Caco-2 (cell line): Measurements from ENCODE around the gene IFNA6. TPM values are rescaled to one million over a fixed set of nuclear protein-coding genes. Genes with fewer than 3 reads are reported as not detected.

Experiments
- BruUV-seq: library from RNA; stranded (reverse); fragments of 400-500 nt; replicated peaks from 2 replicates; lab custom pipeline; 2021; lab: Mats Ljungman, UMichigan
- CTCF ChIA-PET: fragments of 300-600 bp; sonication (Branson Sonifier 250); formaldehyde crosslinking; loops from one replicate; lab custom pipeline; 2022; ENCODE audit warnings: antibody characterized with exemption; lab: Charles Lee
- POLR2A ChIA-PET: fragments of 300-600 bp; sonication (Branson Sonifier 250); formaldehyde crosslinking; loops from one replicate; lab custom pipeline; 2022; ENCODE audit warnings: antibody characterized with exemption; lab: Charles Lee
- DNase-seq, 2 experiments: peaks; one replicate each; pipeline versions ENCODE4 v3.0.0 to v3.0.0-alpha.2; 2020 to 2022
- H3K27me3 ChIP-seq: replicated peaks from 2 replicates; pipeline ENCODE4 v1.6.0; 2011; ENCODE audit warnings: low read length; ENCODE audit not compliant: control insufficient read depth, insufficient read depth
- H3K36me3 ChIP-seq: 2 replicates; pipeline ENCODE4 v1.5.1; 2011; ENCODE audit warnings: low read length; ENCODE audit not compliant: control insufficient read depth, insufficient read depth
- H3K4me1 ChIP-seq: fragments of 250-450 bp; sonication (Bioruptor Pico); 2 replicates; pipeline ENCODE4 v1.5.1; 2020; ENCODE audit warnings: mild to moderate bottlenecking
- H3K4me3 ChIP-seq: 2 replicates; pipeline ENCODE4 v1.5.1; 2011; ENCODE audit warnings: low read depth, mild to moderate bottlenecking, control low read depth, low read length
- H3K9me3 ChIP-seq: fragments of 250-450 bp; sonication (Bioruptor Pico); 2 replicates; pipeline ENCODE4 v1.5.1; 2020; ENCODE audit warnings: mild to moderate bottlenecking, moderate library complexity
- H3K27ac Mint-ChIP-seq: one replicate; pipeline ENCODE4 v1.8.0; 2022; ENCODE audit warnings: mixed read lengths; ENCODE audit not compliant: unreplicated experiment
- H3K27me3 Mint-ChIP-seq: one replicate; pipeline ENCODE4 v1.8.0; 2022; ENCODE audit warnings: mixed read lengths; ENCODE audit not compliant: insufficient read depth, unreplicated experiment
- H3K36me3 Mint-ChIP-seq: one replicate; pipeline ENCODE4 v1.8.0; 2022; ENCODE audit warnings: mild to moderate bottlenecking, mixed read lengths; ENCODE audit not compliant: insufficient read depth, unreplicated experiment
- H3K4me1 Mint-ChIP-seq: one replicate; pipeline ENCODE4 v1.8.0; 2022; ENCODE audit warnings: low read depth, mixed read lengths; ENCODE audit not compliant: unreplicated experiment
- H3K4me3 Mint-ChIP-seq: one replicate; pipeline ENCODE4 v1.8.0; 2022; ENCODE audit warnings: mild to moderate bottlenecking, moderate library complexity, mixed read lengths; ENCODE audit not compliant: unreplicated experiment
- H3K9me3 Mint-ChIP-seq: one replicate; pipeline ENCODE4 v1.8.0; 2022; ENCODE audit warnings: mixed read lengths; ENCODE audit not compliant: unreplicated experiment
- CTCF ChIP-seq, 2 experiments: fragments of 200-600 bp in 1 of 2; IDR thresholded peaks; 1 replicate in 1 of 2; 2 replicates in 1 of 2; pipeline versions ENCODE4 v1.5.1 to v1.8.0; 2011 to 2022; ENCODE audit warnings: antibody characterized with exemption in 1 of 2, control low read depth in 1 of 2, inconsistent platforms in 1 of 2, low read depth in 1 of 2, low read length in 1 of 2, mild to moderate bottlenecking in 1 of 2, moderate library complexity in 1 of 2; ENCODE audit not compliant: insufficient read depth in 1 of 2, severe bottlenecking in 1 of 2, unreplicated experiment in 1 of 2
- intact Hi-C: fragments of 100-400 bp; cut with micrococcal nuclease; formaldehyde crosslinking; loops from one replicate; pipeline ENCODE4 v1.10.0; 2022; ENCODE audit not compliant: unreplicated experiment
- total RNA-seq: library from RNA; stranded (reverse); gene quantifications from 2 replicates; pipeline ENCODE4 v1.2.3, GENCODE V29; 2022

The IFNA6 gene
- total RNA-seq, 1 experiment from 2014 or later = not detected

- ChIA-PET CTCF (interaction anchor here (0.6 to 2.0 kb wide), 10 partner anchors 10 to 240 kb away, joined by 3 to 21 read pairs (median 6); partner anchors contain the start of gene KLHL9), POLR2A (no interaction called here)
- no peaks in the 10 kb centered on the region for H3K36me3 ChIP-seq
- intact Hi-C loops = loop anchor here (1.0 to 10.0 kb wide), 4 partner anchors 70 to 201 kb away; no protein-coding TSS in a partner anchor
- Mint-ChIP-seq H3K27ac (no peak overlapping the region), H3K4me1 (no peaks in the 10 kb centered on the region), H3K36me3 (no peaks in the 10 kb centered on the region), H3K9me3 (no peaks in the 10 kb centered on the region), H3K27me3 (peaks cover 7% of the 10 kb centered on the region), H3K4me3 (peak overlapping the region; percentile 48)
- TF ChIP-seq CTCF (IDR thresholded peaks at IDR 0.05; ENCODE audit: insufficient read depth in 1 of 2, low read depth in 1 of 2, low read length in 1 of 2, severe bottlenecking in 1 of 2, unreplicated experiment in 1 of 2) = peak; percentile 70 to 84
- no peaks in the 10 kb centered on the region for H3K9me3 ChIP-seq
- no peaks in the 10 kb centered on the region for H3K4me1 ChIP-seq
- no TSS peak for BruUV-seq
- no peaks in the 10 kb centered on the region for H3K27me3 ChIP-seq
- DNase-seq = peak in 1 of 2 experiments; percentile 58
- H3K4me3 ChIP-seq = peak overlapping the region; percentile 37
Measured at GRCh38 chr9:21395778-21396717, 45.4 kb upstream of the IFNA6 start.

GRCh38 chr9:21392270-21392669 is 41.6 kb upstream of the IFNA6 start:
- DNase-seq = peak in 1 of 2 experiments; percentile 46
- H3K27me3 ChIP-seq = no peaks in the 10 kb centered on the region
- BruUV-seq = no TSS peak
- H3K4me1 ChIP-seq = no peaks in the 10 kb centered on the region
- intact Hi-C loops = loop anchor here (1.0 to 10.0 kb wide), 2 partner anchors 66 to 197 kb away; no protein-coding TSS in a partner anchor
- Mint-ChIP-seq H3K27me3 (peaks cover 16% of the 10 kb centered on the region), H3K4me1 (no peaks in the 10 kb centered on the region), H3K36me3 (no peaks in the 10 kb centered on the region), H3K4me3 (no peak overlapping the region), H3K9me3 (no peaks in the 10 kb centered on the region), H3K27ac (no peak overlapping the region)
- peak; percentile 26 to 38 for TF ChIP-seq CTCF (IDR thresholded peaks at IDR 0.05; ENCODE audit: insufficient read depth in 1 of 2, low read depth in 1 of 2, low read length in 1 of 2, severe bottlenecking in 1 of 2, unreplicated experiment in 1 of 2)
- ChIA-PET POLR2A (interaction anchor here (0.5 kb wide), 1 partner anchor 439 kb away, joined by 3 read pairs; no protein-coding TSS in a partner anchor), CTCF (interaction anchor here (0.8 to 3.2 kb wide), 8 partner anchors 42 to 396 kb away, joined by 3 to 15 read pairs (median 5); partner anchors contain the start of gene KLHL9)
- no peaks in the 10 kb centered on the region for H3K36me3 ChIP-seq
- no peaks in the 10 kb centered on the region for H3K9me3 ChIP-seq
- H3K4me3 ChIP-seq = no peak overlapping the region

- H3K27me3 ChIP-seq = no peaks in the 10 kb centered on the region
- TF ChIP-seq CTCF (IDR thresholded peaks at IDR 0.05; ENCODE audit: insufficient read depth in 1 of 2, low read depth in 1 of 2, low read length in 1 of 2, severe bottlenecking in 1 of 2, unreplicated experiment in 1 of 2) = no peak
- no TSS peak for BruUV-seq
- no peak within 1 kb of the TSS for H3K4me3 Mint-ChIP-seq
- POLR2A ChIA-PET = no interaction called here
- intact Hi-C loops = no loop called here
- peaks cover 15% of the 10 kb centered on the region for H3K27me3 Mint-ChIP-seq
- no peaks in the 10 kb centered on the region for H3K4me1 ChIP-seq
- no peaks in the 10 kb centered on the region for H3K36me3 ChIP-seq
- H3K9me3 ChIP-seq = no peaks in the 10 kb centered on the region
- H3K36me3 Mint-ChIP-seq = no peaks in the 10 kb centered on the region
- CTCF ChIA-PET = interaction anchor here (0.6 kb wide), 1 partner anchor 859 kb away, joined by 4 read pairs; no protein-coding TSS in a partner anchor
- H3K9me3 Mint-ChIP-seq = no peaks in the 10 kb centered on the region
- DNase-seq = no peak
- no peaks in the 10 kb centered on the region for H3K4me1 Mint-ChIP-seq
- H3K4me3 ChIP-seq = no peak within 1 kb of the TSS
- H3K27ac Mint-ChIP-seq = no peak within 1 kb of the TSS
Measured at GRCh38 chr9:21385131-21385670, 34.5 kb upstream of the IFNA6 start, which contains the start of gene IFNA2. Gene IFNA2 (minus strand): TSS chr9:21385398. CDS start chr9:21385329, 69 bp downstream.
